Measurements from ENCODE around the gene NOVA2.

DNA sequence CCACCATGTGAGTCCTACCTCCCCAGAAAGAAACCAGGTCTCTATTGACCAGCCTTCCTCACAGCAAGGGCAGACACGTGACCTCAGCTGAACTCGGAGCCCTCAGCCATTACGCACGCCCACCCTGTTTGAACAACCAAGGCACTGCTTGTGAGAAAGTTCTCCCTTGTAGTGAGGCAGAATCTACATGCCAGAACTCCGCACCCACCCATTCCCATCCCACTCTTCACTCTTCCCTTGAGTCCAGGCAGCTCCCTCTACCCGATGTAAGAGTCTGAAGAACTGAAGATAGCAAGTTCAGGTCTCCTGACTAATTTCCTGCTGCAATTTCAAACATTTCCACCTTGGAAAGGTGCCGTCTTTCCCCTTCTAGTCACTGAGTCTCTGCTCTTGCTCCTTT is 6.4 kb downstream of the NOVA2 start:
- TF ChIP-seq, protein P1, sequence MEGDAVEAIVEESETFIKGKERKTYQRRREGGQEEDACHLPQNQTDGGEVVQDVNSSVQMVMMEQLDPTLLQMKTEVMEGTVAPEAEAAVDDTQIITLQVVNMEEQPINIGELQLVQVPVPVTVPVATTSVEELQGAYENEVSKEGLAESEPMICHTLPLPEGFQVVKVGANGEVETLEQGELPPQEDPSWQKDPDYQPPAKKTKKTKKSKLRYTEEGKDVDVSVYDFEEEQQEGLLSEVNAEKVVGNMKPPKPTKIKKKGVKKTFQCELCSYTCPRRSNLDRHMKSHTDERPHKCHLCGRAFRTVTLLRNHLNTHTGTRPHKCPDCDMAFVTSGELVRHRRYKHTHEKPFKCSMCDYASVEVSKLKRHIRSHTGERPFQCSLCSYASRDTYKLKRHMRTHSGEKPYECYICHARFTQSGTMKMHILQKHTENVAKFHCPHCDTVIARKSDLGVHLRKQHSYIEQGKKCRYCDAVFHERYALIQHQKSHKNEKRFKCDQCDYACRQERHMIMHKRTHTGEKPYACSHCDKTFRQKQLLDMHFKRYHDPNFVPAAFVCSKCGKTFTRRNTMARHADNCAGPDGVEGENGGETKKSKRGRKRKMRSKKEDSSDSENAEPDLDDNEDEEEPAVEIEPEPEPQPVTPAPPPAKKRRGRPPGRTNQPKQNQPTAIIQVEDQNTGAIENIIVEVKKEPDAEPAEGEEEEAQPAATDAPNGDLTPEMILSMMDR (IDR thresholded peaks at IDR 0.05; ENCODE audit: low read length), result no peak
- no peak for TF ChIP-seq EZH2phosphoT487 (IDR thresholded peaks at IDR 0.05; ENCODE audit: low read length)
